Tibial nerve (tissue), 4 donors: Measurements from ENCODE around the gene TSHZ2.

Experiments
- EP300 ChIP-seq, 2 donors: sonication (generic); formaldehyde crosslinking; IDR thresholded peaks; one replicate each; pipeline ENCODE4 v1.6.1; 2017; ENCODE audit warnings: antibody characterized with exemption in 2 of 2, mild to moderate bottlenecking in 1 of 2
- POLR2A ChIP-seq, 2 donors: fragments of 450-650 bp; IDR thresholded peaks; one replicate each; pipeline ENCODE4 v1.6.1; 2017; ENCODE audit warnings: antibody characterized with exemption in 2 of 2, mild to moderate bottlenecking in 2 of 2, moderate library complexity in 2 of 2
- TF ChIP-seq, protein P1 (sequence below), 5 experiments: fragments of 200-600 bp in 3 of 5; fragments of 450-650 bp in 2 of 5; sonication (generic) in 3 of 5; IDR thresholded peaks; one replicate each; pipeline ENCODE4 v1.5.1; 2016 to 2019; ENCODE audit warnings: antibody characterized with exemption in 5 of 5, mild to moderate bottlenecking in 3 of 5, moderate library complexity in 2 of 5

DNA sequence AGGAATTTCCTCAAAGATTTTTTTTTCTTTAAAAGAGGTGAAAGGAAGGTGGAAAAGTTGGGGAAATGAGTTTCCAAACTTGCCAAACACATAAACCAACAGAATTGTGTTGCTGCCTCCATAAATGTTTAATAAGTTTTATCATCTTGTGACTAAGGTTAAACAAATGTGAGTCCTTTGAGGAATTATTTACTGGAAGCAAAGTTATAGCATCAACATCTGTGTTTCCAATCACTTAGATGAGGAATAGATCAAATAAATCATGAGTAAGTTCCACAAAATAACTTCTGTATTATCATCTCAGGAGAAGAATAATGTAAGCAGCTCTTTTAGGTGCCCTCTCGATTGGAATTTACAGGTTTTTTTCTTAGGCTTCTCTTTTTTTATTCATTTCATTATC, 20.5 kb downstream of the TSHZ2 start:
- TF ChIP-seq EP300 (IDR thresholded peaks at IDR 0.05) (no peak), POLR2A (IDR thresholded peaks at IDR 0.05) (no peak)
- TF ChIP-seq, protein P1, sequence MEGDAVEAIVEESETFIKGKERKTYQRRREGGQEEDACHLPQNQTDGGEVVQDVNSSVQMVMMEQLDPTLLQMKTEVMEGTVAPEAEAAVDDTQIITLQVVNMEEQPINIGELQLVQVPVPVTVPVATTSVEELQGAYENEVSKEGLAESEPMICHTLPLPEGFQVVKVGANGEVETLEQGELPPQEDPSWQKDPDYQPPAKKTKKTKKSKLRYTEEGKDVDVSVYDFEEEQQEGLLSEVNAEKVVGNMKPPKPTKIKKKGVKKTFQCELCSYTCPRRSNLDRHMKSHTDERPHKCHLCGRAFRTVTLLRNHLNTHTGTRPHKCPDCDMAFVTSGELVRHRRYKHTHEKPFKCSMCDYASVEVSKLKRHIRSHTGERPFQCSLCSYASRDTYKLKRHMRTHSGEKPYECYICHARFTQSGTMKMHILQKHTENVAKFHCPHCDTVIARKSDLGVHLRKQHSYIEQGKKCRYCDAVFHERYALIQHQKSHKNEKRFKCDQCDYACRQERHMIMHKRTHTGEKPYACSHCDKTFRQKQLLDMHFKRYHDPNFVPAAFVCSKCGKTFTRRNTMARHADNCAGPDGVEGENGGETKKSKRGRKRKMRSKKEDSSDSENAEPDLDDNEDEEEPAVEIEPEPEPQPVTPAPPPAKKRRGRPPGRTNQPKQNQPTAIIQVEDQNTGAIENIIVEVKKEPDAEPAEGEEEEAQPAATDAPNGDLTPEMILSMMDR (IDR thresholded peaks at IDR 0.05) = no peak
